HepG2 (cell line): Measurements from ENCODE around the gene GALNT17.

Experiments used
- ARID2 ChIP-seq: sonication (generic); formaldehyde crosslinking; IDR thresholded peaks from 2 replicates; pipeline ENCODE4 v1.8.1; 2022; ENCODE audit warnings: mild to moderate bottlenecking, missing genetic modification reagents, borderline replicate concordance
- GZF1 ChIP-seq: sonication (generic); formaldehyde crosslinking; IDR thresholded peaks from 2 replicates; pipeline ENCODE4 v1.5.1; 2020; ENCODE audit warnings: mild to moderate bottlenecking, missing genetic modification reagents
- HHEX ChIP-seq: IDR thresholded peaks from 2 replicates; pipeline ENCODE4 v1.6.1; 2016; ENCODE audit warnings: control low read depth
- JUN ChIP-seq: sonication (generic); formaldehyde crosslinking; IDR thresholded peaks from 2 replicates; pipeline ENCODE4 v1.4.0; 2020; ENCODE audit warnings: mild to moderate bottlenecking, missing genetic modification reagents
- MAZ ChIP-seq, 2 experiments: sonication (generic) in 1 of 2; formaldehyde crosslinking in 1 of 2; IDR thresholded peaks; 2 replicates each; pipeline versions ENCODE4 v1.5.0 to v1.6.1; 2012 to 2020; ENCODE audit warnings: low read depth in 2 of 2, mild to moderate bottlenecking in 2 of 2, borderline replicate concordance in 1 of 2, improper control_type of control experiment in 1 of 2, low read length in 1 of 2, missing genetic modification reagents in 1 of 2, moderate library complexity in 1 of 2
- RBM39 ChIP-seq: fragments of 200-400 bp; formaldehyde crosslinking; IDR thresholded peaks from one replicate; pipeline ENCODE4 v1.6.1; 2018; ENCODE audit warnings: antibody characterized with exemption, mild to moderate bottlenecking, low read depth, low read length; ENCODE audit not compliant: poor library complexity, severe bottlenecking
- TAF1 ChIP-seq: sonication (generic); formaldehyde crosslinking; IDR thresholded peaks from 2 replicates; pipeline ENCODE4 v1.4.0; 2020; ENCODE audit warnings: missing genetic modification reagents
- THAP9 ChIP-seq: sonication (generic); formaldehyde crosslinking; IDR thresholded peaks from 2 replicates; pipeline ENCODE4; 2020; ENCODE audit warnings: missing genetic modification reagents, mild to moderate bottlenecking, borderline replicate concordance
- ZNF549 ChIP-seq: sonication (generic); formaldehyde crosslinking; IDR thresholded peaks from 2 replicates; pipeline ENCODE4 v1.5.0; 2020; ENCODE audit warnings: missing genetic modification reagents
- ZNF766 ChIP-seq: sonication (generic); formaldehyde crosslinking; IDR thresholded peaks from 2 replicates; pipeline ENCODE4 v1.5.0; 2020; ENCODE audit warnings: missing genetic modification reagents, borderline replicate concordance

GRCh38 chr7:71155236-71155635, 23.3 kb downstream of the GALNT17 start:
- TF ChIP-seq ZNF549 (CRISPR knock-in tag) (no peak), JUN (no peak), RBM39 (no peak), TAF1 (CRISPR knock-in tag) (no peak), THAP9 (CRISPR knock-in tag) (no peak), ARID2 (CRISPR knock-in tag) (no peak), HHEX (CRISPR knock-in tag) (no peak), GZF1 (CRISPR knock-in tag) (no peak), ZNF766 (CRISPR knock-in tag) (no peak), MAZ (IDR thresholded peaks at IDR 0.05; ENCODE audit: borderline replicate concordance, low read depth, low read length) (no peak), MAZ (CRISPR knock-in tag; IDR thresholded peaks at IDR 0.05; ENCODE audit: low read depth) (no peak)
